Thyroid gland (tissue), 4 donors: Measurements from ENCODE around the gene PDCD11. TPM values are rescaled to one million over a fixed set of nuclear protein-coding genes. Genes with fewer than 3 reads are reported as not detected.
"Not testable (repeated sequence)": the region's sequence is repeated elsewhere in the genome, so short reads cannot be mapped to it uniquely, and the experiment has no call there.

Source experiments
- DNase-seq, 2 donors: peaks; one replicate each; pipeline ENCODE4 v3.0.0-alpha.2; 2019
- H3K27ac ChIP-seq, 3 donors: fragments of 200-600 bp; sonication (generic); 1 replicate in 2 of 3; 2 replicates in 1 of 3; pipeline ENCODE4 v1.5.1; 2016 to 2019; ENCODE audit warnings: mild to moderate bottlenecking in 1 of 3, moderate library complexity in 1 of 3
- H3K27me3 ChIP-seq: fragments of 200-600 bp; sonication (generic); one replicate; pipeline ENCODE4 v1.5.1; 2019
- H3K36me3 ChIP-seq, 2 donors: fragments of 200-600 bp; sonication (generic); one replicate each; pipeline ENCODE4 v1.5.1; 2016 to 2019
- H3K4me1 ChIP-seq, 2 donors: fragments of 200-600 bp; sonication (generic); one replicate each; pipeline ENCODE4 v1.5.1; 2017 to 2019
- H3K4me3 ChIP-seq, 3 donors: fragments of 200-600 bp; sonication (generic); replicated peaks in 1 of 3; 1 replicate in 2 of 3; 2 replicates in 1 of 3; pipeline ENCODE4 v1.5.1; 2016; ENCODE audit warnings: mild to moderate bottlenecking in 1 of 3
- H3K9me3 ChIP-seq: fragments of 200-600 bp; sonication (generic); one replicate; pipeline ENCODE4 v1.5.1; 2017
- POLR2A ChIP-seq, 2 donors: fragments of 450-650 bp; IDR thresholded peaks; one replicate each; pipeline ENCODE4 v1.6.1; 2017; ENCODE audit warnings: antibody characterized with exemption in 2 of 2, mild to moderate bottlenecking in 2 of 2, moderate library complexity in 1 of 2
- WGBS, 2 donors: methylation state at CpG; one replicate each; pipeline ENCODE4 v1.1.5; 2017; 5-methylcytosine and 5-hydroxymethylcytosine counted together
- intact Hi-C: fragments of 100-400 bp; cut with DNase I; formaldehyde crosslinking; loops from one replicate; pipeline ENCODE4 v1.15.1; 2023
- total RNA-seq, 4 donors: library from RNA; depleted of rRNA; stranded (reverse); fragments of >200 nt; gene quantifications; one replicate each; pipeline ENCODE4 v1.2.3, GENCODE V29; 2016
- TF ChIP-seq, protein P1 (sequence below), 6 experiments: fragments of 200-600 bp in 3 of 6; fragments of 450-650 bp in 3 of 6; sonication (generic) in 3 of 6; IDR thresholded peaks; one replicate each; pipeline ENCODE4 v1.5.1; 2016 to 2019; ENCODE audit warnings: antibody characterized with exemption in 6 of 6, mild to moderate bottlenecking in 2 of 6, inconsistent platforms in 1 of 6, moderate library complexity in 1 of 6

Gene PDCD11
- total RNA-seq, 4 donors from 2014 or later: 15.6 to 20.9 (median 19.0) TPM

DNA sequence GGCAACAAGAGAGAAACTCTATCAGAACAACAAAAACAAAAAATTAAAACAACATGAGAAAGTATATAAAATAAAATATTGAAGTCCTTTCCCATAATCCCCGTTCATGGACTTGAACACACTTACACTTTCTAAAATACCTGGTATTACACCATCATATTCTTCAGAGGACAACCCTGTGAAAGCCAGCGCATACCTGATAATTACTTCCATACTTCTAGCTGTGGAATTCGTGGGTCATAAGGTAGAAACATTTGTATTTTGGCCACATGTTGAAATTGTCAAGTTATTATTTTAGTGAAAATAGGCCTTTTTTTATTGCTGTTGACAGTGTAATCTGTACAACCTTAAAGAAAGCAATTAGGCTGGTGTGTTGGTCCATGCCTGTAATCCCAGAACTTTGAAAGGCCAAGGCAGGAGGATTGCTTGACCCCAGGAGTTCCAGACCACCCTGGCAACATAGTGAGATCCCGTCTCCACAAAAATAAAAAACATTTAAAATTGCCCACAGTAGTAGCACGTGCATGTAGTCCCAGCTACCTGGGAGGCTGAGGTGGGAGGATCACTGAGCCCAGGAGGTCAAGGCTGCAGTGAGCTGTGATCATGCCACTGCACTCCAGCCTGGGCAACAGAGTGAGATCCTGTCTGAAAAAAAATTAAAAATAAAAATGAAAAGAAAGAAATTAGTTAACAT lies 40.4 kb upstream of the PDCD11 start:
- no peaks in the 10 kb centered on the region for H3K27me3 ChIP-seq
- 69 to 82% methylated on average over 5 of the region's 5 CpGs for WGBS, 2 donors
- H3K9me3 ChIP-seq: no peaks in the 10 kb centered on the region
- TF ChIP-seq, protein P1, sequence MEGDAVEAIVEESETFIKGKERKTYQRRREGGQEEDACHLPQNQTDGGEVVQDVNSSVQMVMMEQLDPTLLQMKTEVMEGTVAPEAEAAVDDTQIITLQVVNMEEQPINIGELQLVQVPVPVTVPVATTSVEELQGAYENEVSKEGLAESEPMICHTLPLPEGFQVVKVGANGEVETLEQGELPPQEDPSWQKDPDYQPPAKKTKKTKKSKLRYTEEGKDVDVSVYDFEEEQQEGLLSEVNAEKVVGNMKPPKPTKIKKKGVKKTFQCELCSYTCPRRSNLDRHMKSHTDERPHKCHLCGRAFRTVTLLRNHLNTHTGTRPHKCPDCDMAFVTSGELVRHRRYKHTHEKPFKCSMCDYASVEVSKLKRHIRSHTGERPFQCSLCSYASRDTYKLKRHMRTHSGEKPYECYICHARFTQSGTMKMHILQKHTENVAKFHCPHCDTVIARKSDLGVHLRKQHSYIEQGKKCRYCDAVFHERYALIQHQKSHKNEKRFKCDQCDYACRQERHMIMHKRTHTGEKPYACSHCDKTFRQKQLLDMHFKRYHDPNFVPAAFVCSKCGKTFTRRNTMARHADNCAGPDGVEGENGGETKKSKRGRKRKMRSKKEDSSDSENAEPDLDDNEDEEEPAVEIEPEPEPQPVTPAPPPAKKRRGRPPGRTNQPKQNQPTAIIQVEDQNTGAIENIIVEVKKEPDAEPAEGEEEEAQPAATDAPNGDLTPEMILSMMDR (IDR thresholded peaks at IDR 0.05): no peak
- TF ChIP-seq POLR2A (IDR thresholded peaks at IDR 0.05): no peak
- DNase-seq: no peak
- no peak overlapping the region for H3K4me3 ChIP-seq
- H3K4me1 ChIP-seq: no peaks in the 10 kb centered on the region
- no peaks in the 10 kb centered on the region for H3K36me3 ChIP-seq
- no peak overlapping the region for H3K27ac ChIP-seq
- intact Hi-C loops: no loop called here

DNA sequence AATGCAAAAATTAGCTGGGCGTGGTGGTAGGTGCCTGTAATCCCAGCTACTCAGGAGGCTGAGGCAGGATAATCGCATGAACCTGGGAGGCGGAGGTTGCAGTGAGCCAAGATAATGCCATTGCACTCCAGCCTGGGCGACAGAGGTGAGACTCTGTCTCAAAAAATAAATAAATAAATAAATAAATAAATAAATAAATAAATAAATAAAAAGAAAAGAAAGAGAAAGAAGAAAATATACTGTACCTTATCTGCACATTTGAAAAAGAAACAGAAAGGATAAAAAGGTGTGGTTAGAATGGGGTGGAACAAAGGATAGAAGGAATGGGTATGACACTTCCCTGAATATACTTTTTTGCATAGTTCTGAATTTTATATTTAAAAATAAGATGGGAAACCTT lies 36.9 kb upstream of the PDCD11 start:
- H3K27me3 ChIP-seq, H3K4me1 ChIP-seq, H3K36me3 ChIP-seq, DNase-seq, H3K9me3 ChIP-seq, H3K4me3 ChIP-seq, H3K27ac ChIP-seq, intact Hi-C loops: not testable (repeated sequence)
- WGBS, 2 donors: 92 to 97% methylated on average over 4 of the region's 4 CpGs

DNA sequence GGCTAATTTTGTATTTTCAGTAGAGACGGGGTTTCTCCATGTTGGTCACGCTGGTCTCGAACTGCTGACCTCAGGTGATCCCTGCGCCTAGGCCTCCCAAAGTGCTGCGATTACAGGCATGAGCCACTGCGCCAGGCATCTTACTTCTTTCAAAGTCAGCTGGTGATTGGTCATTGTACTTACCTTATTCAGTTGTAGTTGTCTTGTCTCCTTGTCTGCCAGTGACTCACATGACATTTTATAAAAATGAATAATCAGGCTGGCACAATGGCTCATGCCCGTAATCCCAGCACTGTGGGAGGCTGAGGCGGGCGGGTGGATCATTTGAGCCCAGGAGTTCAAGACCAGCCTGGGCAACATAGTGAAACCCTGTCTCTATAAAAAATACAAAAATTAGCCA lies 35.6 kb upstream of the PDCD11 start:
- intact Hi-C loops, H3K36me3 ChIP-seq, H3K9me3 ChIP-seq, H3K27ac ChIP-seq, H3K4me1 ChIP-seq, H3K4me3 ChIP-seq, H3K27me3 ChIP-seq, DNase-seq: not testable (repeated sequence)
- WGBS, 2 donors: 87 to 91% methylated on average over 9 of the region's 9 CpGs

DNA sequence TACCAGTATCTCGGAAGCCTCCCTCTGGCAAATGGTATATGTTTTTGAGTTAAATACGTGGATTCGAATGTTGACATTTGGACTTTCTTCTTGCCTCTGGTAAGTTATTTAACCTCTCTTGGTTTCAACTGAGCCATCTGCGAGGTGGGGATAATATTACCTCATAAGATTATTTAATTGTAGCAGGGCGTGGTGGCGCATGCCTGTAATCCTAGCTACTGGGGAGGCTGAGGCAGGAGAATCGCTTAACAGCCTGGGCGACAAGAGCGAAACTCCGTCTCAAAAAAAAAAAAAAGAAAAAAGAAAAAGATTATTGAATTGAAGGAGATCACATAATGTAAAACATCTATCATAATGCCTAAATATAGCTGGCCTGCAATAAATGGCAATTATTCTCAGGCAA lies 29.0 kb upstream of the PDCD11 start:
- no peaks in the 10 kb centered on the region for H3K27me3 ChIP-seq
- no peaks in the 10 kb centered on the region for H3K9me3 ChIP-seq
- peak overlapping the region; percentile 55 to 80 (median 74) for H3K27ac ChIP-seq
- intact Hi-C loops: no loop called here
- WGBS, 2 donors: 62 to 65% methylated on average over 10 of the region's 10 CpGs
- no peaks in the 10 kb centered on the region for H3K36me3 ChIP-seq
- peak overlapping the region; percentile 63 to 100 (median 84) for H3K4me3 ChIP-seq
- TF ChIP-seq POLR2A (IDR thresholded peaks at IDR 0.05): no peak
- DNase-seq: no peak
- peaks cover 0 to 7% of the 10 kb centered on the region in 2 donors for H3K4me1 ChIP-seq

DNA sequence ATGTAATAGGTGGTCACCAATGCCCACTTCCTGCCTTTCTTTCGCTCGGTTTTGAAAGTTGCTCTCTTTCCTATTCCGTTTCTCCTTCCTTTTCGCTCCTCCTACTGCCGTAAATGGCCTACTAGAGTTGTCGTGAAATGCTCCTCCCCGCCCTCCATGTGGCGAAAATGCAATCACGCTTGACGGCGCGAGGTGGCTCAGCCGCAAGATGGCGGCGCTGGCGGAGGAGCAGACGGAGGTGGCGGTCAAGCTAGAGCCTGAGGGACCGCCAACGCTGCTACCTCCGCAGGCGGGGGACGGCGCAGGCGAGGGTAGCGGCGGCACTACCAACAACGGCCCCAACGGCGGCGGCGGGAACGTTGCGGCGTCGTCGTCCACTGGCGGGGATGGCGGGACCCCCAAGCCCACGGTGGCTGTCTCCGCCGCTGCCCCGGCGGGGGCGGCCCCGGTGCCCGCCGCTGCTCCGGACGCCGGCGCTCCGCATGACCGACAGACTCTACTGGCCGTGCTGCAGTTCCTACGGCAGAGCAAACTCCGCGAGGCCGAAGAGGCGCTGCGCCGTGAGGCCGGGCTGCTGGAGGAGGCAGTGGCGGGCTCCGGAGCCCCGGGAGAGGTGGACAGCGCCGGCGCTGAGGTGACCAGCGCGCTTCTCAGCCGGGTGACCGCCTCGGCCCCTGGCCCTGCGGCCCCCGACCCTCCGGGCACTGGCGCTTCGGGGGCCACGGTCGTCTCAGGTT lies 28.5 kb upstream of the PDCD11 start, which contains the start of gene TAF5:
Gene TAF5 (plus strand): TSS at position 195 of the 737 bp plus-strand sequence. CDS start 14 bp downstream, at position 209.
- 0% methylated on average over 21 to 35 of the region's 81 CpGs for WGBS, 2 donors
- TF ChIP-seq POLR2A (IDR thresholded peaks at IDR 0.05): peak; percentile 29 to 91
- TF ChIP-seq, protein P1 (IDR thresholded peaks at IDR 0.05): peak in 1 of 6 experiments; percentile 13

DNA sequence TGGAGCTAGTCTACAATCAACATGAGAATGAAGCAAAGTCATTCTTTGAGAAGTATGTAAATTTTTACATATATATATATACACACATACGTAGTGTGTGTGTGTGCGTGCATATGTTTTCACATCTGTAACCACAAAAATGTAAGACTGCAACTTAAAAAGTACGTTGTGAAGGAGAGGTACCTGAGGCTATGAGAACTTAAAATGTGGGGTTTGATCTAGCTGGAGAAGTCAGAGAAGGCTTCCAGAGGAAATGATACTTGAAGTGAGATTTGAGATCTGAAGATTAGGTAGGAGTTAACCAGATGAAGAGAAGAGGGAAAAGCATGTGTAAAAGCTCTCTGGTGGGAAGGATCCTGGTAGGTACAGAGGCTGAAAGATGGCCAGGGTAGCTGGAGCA lies 22.9 kb upstream of the PDCD11 start:
- 91 to 93% methylated on average over 3 of the region's 3 CpGs for WGBS, 2 donors
- Histone ChIP-seq H3K9me3 (no peaks in the 10 kb centered on the region), H3K27me3 (no peaks in the 10 kb centered on the region), H3K4me1 (peaks cover 0 to 7% of the 10 kb centered on the region in 2 donors), H3K27ac (no peak overlapping the region), H3K4me3 (no peak overlapping the region), H3K36me3 (peaks cover 8 to 16% of the 10 kb centered on the region in 2 donors)
- intact Hi-C loops: no loop called here
- DNase-seq: no peak
- no peak for TF ChIP-seq POLR2A (IDR thresholded peaks at IDR 0.05)
- TF ChIP-seq, protein P1 (IDR thresholded peaks at IDR 0.05): no peak

More for the DNA sequence above, 28.5 kb upstream of the PDCD11 start, which contains the start of gene TAF5:
- peaks cover 0 to 7% of the 10 kb centered on the region in 2 donors for H3K4me1 ChIP-seq
- peak; percentile 90 to 92 for DNase-seq
- no peaks in the 10 kb centered on the region for H3K9me3 ChIP-seq
- H3K36me3 ChIP-seq: no peaks in the 10 kb centered on the region
- H3K27me3 ChIP-seq: no peaks in the 10 kb centered on the region
- H3K4me3 ChIP-seq: peak within 1 kb of the TSS; percentile 63 to 100 (median 84)
- intact Hi-C loops: no loop called here
- peak within 1 kb of the TSS; percentile 55 to 80 (median 74) for H3K27ac ChIP-seq
